Midbrain (tissue), 1 donor: ENCODE results near the gene DIS3L2.
"Not testable (repeated sequence)": the region's sequence is repeated elsewhere in the genome, so short reads cannot be mapped to it uniquely, and the experiment has no call there.

Experiments used
- DNase-seq: peaks from one replicate; lab custom pipeline; 2025; lab: John Stamatoyannopoulos, UW

The DIS3L2 gene

GRCh38 chr2:232296776-232297525 lies 335.4 kb downstream of the DIS3L2 start:
- no peak for DNase-seq

- DNase-seq: no peak
Observed at GRCh38 chr2:232299084-232299483, 337.6 kb downstream of the DIS3L2 start.

- DNase-seq: no peak
Observed at GRCh38 chr2:232299927-232300674, 338.6 kb downstream of the DIS3L2 start.

- no peak for DNase-seq
Observed at GRCh38 chr2:232300894-232301387, 339.4 kb downstream of the DIS3L2 start.

- no peak for DNase-seq
Observed at GRCh38 chr2:232304236-232304635, 342.7 kb downstream of the DIS3L2 start.

- no peak for DNase-seq
Observed at GRCh38 chr2:232306741-232307305, 345.3 kb downstream of the DIS3L2 start.

- DNase-seq: no peak
Observed at GRCh38 chr2:232307854-232308253, 346.3 kb downstream of the DIS3L2 start.

- DNase-seq: no peak
Observed at GRCh38 chr2:232308986-232309385, 347.5 kb downstream of the DIS3L2 start.

GRCh38 chr2:232309592-232309991 lies 348.1 kb downstream of the DIS3L2 start:
- DNase-seq: no peak

- DNase-seq: no peak
Observed at GRCh38 chr2:232310121-232310520, 348.6 kb downstream of the DIS3L2 start.

- DNase-seq: no peak
Observed at GRCh38 chr2:232310696-232311095, 349.2 kb downstream of the DIS3L2 start.

- DNase-seq: not testable (repeated sequence)
Observed at GRCh38 chr2:232313645-232314044, 352.1 kb downstream of the DIS3L2 start.

- DNase-seq: peak; percentile 52
Observed at GRCh38 chr2:232315049-232315922, 353.8 kb downstream of the DIS3L2 start.

GRCh38 chr2:232315923-232316299 lies 354.4 kb downstream of the DIS3L2 start:
- DNase-seq: no peak

GRCh38 chr2:232316461-232317330 lies 355.2 kb downstream of the DIS3L2 start:
- DNase-seq: no peak

GRCh38 chr2:232318169-232318855 lies 356.8 kb downstream of the DIS3L2 start:
- DNase-seq: no peak

- no peak for DNase-seq
Observed at GRCh38 chr2:232319067-232319802, 357.7 kb downstream of the DIS3L2 start.

- no peak for DNase-seq
Observed at GRCh38 chr2:232319803-232320442, 358.4 kb downstream of the DIS3L2 start.

- no peak for DNase-seq
Observed at GRCh38 chr2:232320443-232320803, 358.9 kb downstream of the DIS3L2 start.
